Cardiac septum (tissue), 1 donor: ENCODE data around the gene SCP2D1. TPM values are rescaled to one million over a fixed set of nuclear protein-coding genes. Genes with fewer than 3 reads are reported as not detected.

Experiments used
- DNase-seq: peaks from one replicate; pipeline ENCODE4 v3.0.0-alpha.2; 2020; ENCODE audit warnings: low spot score
- intact Hi-C: fragments of 100-400 bp; cut with DNase I; formaldehyde crosslinking; loops from one replicate; pipeline ENCODE4 v1.14.0; 2022
- total RNA-seq: library from RNA; stranded (reverse); fragmentation: NEBNext Ultra II Directional; extraction: Animal tissue kit (Norgen Biotek cat#: 25700); gene quantifications from one replicate; pipeline ENCODE4 v1.2.1, GENCODE V29; 2021
- donor health status: DM: no; HTN: no; CAD: no.

The SCP2D1 gene
- total RNA-seq, 1 donor from 2014 or later, result not detected

GRCh38 chr20:18856873-18857272, 43.3 kb downstream of the SCP2D1 start:
- DNase-seq, result no peak
- intact Hi-C loops, result no loop called here

- intact Hi-C loops, result no loop called here
- no peak for DNase-seq
Observed at GRCh38 chr20:18857640-18858039, 44.1 kb downstream of the SCP2D1 start.

GRCh38 chr20:18858816-18859215, 45.2 kb downstream of the SCP2D1 start:
- intact Hi-C loops, result no loop called here
- DNase-seq, result no peak

Other genes starting within 250 kb of the SCP2D1 start
- 84.4 TPM for gene SMIM26, start 246.4 kb upstream of the SCP2D1 start, total RNA-seq
- gene DTD1, start 225.7 kb upstream of the SCP2D1 start, total RNA-seq, result 14.3 TPM